Prostate gland (tissue), 2 donors: Measurements from ENCODE around the gene GREB1.

Experiments used
- CTCF ChIP-seq, 4 experiments: fragments of 200-600 bp in 2 of 4; fragments of 450-650 bp in 2 of 4; sonication (generic) in 2 of 4; IDR thresholded peaks; 1 replicate in 3 of 4; 2 replicates in 1 of 4; pipeline ENCODE4 v1.5.1; 2016 to 2019; ENCODE audit warnings: antibody characterized with exemption in 4 of 4, mild to moderate bottlenecking in 2 of 4, moderate library complexity in 2 of 4
- POLR2A ChIP-seq: fragments of 450-650 bp; IDR thresholded peaks from one replicate; pipeline ENCODE4 v1.6.1; 2016; ENCODE audit warnings: antibody characterized with exemption, mild to moderate bottlenecking

GRCh38 chr2:11657195-11657594 lies 123.3 kb downstream of the GREB1 start:
- TF ChIP-seq CTCF (IDR thresholded peaks at IDR 0.05) (no peak), POLR2A (no peak)
